ENCODE results near the gene JCAD.
"Not testable (repeated sequence)": the region's sequence is repeated elsewhere in the genome, so short reads cannot be mapped to it uniquely, and the experiment has no call there.

JCAD gene

GRCh38 chr10:29993319-29993915 is 66.0 kb downstream of the JCAD start:
- in situ Hi-C loops (cut with HindIII; ENCODE audit: low sequenced_read_pairs): no loop called here

GRCh38 chr10:29992914-29993313 is 66.5 kb downstream of the JCAD start:
- in situ Hi-C loops (cut with HindIII; ENCODE audit: low sequenced_read_pairs): no loop called here

- in situ Hi-C loops (cut with HindIII; ENCODE audit: low sequenced_read_pairs): no loop called here
These were observed 68.0 kb downstream of the JCAD start for GRCh38 chr10:29991382-29991781.

GRCh38 chr10:29987471-29987870 is 71.9 kb downstream of the JCAD start:
- in situ Hi-C loops (cut with HindIII; ENCODE audit: low sequenced_read_pairs): no loop called here

- in situ Hi-C loops (cut with HindIII; ENCODE audit: low sequenced_read_pairs): no loop called here
These were observed 76.3 kb downstream of the JCAD start for GRCh38 chr10:29982997-29983648.

GRCh38 chr10:29981510-29981909 is 77.9 kb downstream of the JCAD start:
- in situ Hi-C loops (cut with HindIII; ENCODE audit: low sequenced_read_pairs): no loop called here

GRCh38 chr10:29980084-29980483 is 79.3 kb downstream of the JCAD start:
- in situ Hi-C loops (cut with HindIII; ENCODE audit: low sequenced_read_pairs): no loop called here

GRCh38 chr10:29979421-29979779 is 80.0 kb downstream of the JCAD start:
- in situ Hi-C loops (cut with HindIII; ENCODE audit: low sequenced_read_pairs): not testable (repeated sequence)

- in situ Hi-C loops (cut with HindIII; ENCODE audit: low sequenced_read_pairs): no loop called here
These were observed 82.2 kb downstream of the JCAD start for GRCh38 chr10:29977171-29977570.

GRCh38 chr10:29976134-29976533 is 83.3 kb downstream of the JCAD start:
- in situ Hi-C loops (cut with HindIII; ENCODE audit: low sequenced_read_pairs): no loop called here

- in situ Hi-C loops (cut with HindIII; ENCODE audit: low sequenced_read_pairs): no loop called here
These were observed 84.6 kb downstream of the JCAD start for GRCh38 chr10:29974773-29975172.

- in situ Hi-C loops (cut with HindIII; ENCODE audit: low sequenced_read_pairs): no loop called here
These were observed 85.5 kb downstream of the JCAD start for GRCh38 chr10:29973921-29974320.

GRCh38 chr10:29970576-29970975 is 88.8 kb downstream of the JCAD start:
- in situ Hi-C loops (cut with HindIII; ENCODE audit: low sequenced_read_pairs): no loop called here

GRCh38 chr10:29970012-29970396 is 89.4 kb downstream of the JCAD start:
- in situ Hi-C loops (cut with HindIII; ENCODE audit: low sequenced_read_pairs): no loop called here

GRCh38 chr10:29969255-29970011 is 90.0 kb downstream of the JCAD start:
- in situ Hi-C loops (cut with HindIII; ENCODE audit: low sequenced_read_pairs): no loop called here

- in situ Hi-C loops (cut with HindIII; ENCODE audit: low sequenced_read_pairs): no loop called here
These were observed 90.8 kb downstream of the JCAD start for GRCh38 chr10:29968585-29968984.

GRCh38 chr10:29966269-29966668 is 93.1 kb downstream of the JCAD start:
- in situ Hi-C loops (cut with HindIII; ENCODE audit: low sequenced_read_pairs): no loop called here
